Measurements from ENCODE around the gene PRH2.

PRH2 gene

DNA sequence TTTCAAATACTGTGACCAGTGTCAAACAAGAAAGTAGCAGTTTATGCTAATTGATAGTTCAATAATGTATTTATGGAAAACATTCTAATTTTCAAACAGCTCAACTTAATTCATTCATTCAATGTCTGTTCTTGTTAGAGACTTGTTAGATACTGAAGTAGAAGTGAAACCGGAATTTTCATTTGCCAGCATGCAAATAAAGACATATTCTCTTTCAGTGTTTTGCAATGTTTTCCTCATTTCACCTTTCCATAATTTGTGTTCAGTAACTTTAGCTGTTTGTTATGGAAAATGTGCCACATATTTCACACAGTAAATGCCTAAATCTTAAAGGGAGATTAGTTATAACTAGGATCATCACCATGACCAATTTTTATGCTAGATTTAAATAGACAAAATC lies 36.4 kb downstream of the PRH2 start:
- no peak for DNase-seq

DNA sequence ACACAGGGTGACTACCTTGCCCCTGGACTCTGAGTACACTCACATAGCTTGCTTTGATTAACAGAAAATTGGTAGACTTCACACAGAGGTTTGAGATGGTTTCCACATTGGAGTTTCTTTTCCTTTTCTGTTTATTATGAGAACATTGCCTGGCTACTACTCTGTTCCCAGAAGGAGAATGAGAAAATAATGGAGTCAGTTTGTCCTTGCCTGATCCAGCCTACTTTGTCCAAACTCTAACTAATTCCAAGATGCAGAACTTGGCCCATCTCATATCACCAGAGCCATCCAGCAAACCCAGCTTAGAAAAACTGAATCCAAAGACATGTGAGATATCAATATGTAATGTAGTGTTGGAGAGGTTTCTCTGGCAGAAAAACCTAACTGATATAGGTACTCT lies 37.3 kb downstream of the PRH2 start:
- no peak for DNase-seq

DNA sequence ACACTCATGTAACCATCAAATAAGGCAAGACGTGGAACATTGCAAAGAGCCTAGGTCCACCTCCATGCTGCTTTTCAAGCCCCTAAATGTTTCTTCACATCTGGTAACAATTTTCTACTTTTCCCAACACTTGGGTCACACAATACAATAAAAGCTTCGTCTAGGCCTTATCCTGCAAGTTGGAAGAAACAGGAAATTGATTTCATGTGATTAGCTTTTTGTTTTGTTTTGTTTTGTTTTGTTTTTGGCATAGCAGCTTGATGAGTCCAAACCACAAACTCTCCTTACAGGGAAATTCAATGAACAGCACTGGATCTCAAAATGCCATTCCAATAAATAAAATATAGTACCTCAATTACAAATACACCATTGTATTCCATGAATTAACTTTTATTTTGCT lies 38.4 kb downstream of the PRH2 start:
- DNase-seq = no peak

DNA sequence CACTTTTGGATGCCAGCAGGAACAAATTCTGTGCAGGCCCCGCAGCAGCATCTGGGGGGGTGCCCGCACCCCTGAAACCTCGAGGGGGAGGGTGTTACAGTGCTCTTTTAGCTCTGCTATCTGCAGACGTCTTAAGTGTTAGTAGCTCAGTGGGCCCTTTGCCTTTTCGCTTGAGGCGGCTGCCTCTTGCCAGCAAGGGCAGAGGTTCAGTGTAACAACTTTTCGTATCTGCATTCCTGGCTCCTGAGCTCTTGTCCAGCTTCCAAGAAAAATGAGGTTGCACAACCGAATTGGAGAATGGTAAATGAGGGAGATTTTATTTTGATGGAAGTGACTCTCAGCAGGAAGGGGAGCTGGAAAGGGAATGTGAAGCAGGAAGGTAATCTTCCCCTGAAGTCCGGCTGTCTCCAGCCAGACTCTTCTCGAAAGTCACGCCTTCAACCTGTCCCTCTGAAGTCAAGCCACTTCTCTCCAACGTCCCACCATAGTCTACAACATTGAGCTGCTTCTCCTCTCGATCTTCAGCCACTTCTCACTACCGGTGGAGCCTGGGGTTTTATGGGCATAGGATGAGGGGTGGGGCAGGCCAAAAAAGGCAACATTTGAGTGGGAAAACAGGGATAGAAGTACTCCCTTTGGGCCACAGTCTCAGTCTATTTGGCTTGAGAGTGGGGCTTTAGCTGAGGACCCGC lies 39.9 kb downstream of the PRH2 start:
- no peak for DNase-seq

GRCh38 chr12:10974965-10975364 lies 45.9 kb downstream of the PRH2 start:
- DNase-seq = no peak

- DNase-seq = peak; percentile 85
Measured at GRCh38 chr12:10982244-10982643, 53.2 kb downstream of the PRH2 start.

Measured in central memory CD4-positive, alpha-beta T cell (primary cell).